Hematopoietic multipotent progenitor cell treated with erythropoietin and hydrocortisone succinate and interleukin-3 and kit ligand, for 8 days (in vitro differentiated cells): Measurements from ENCODE around the gene CCDC27.
A peak's percentile ranks its signal among the peaks of the same experiment; 100 is the strongest.
"Not testable (repeated sequence)": the region's sequence is repeated elsewhere in the genome, so short reads cannot be mapped to it uniquely, and the experiment has no call there.

Experiments
- DNase-seq: peaks from one replicate; pipeline ENCODE4 v3.0.0-alpha.2; 2015

The CCDC27 gene

GRCh38 chr1:3738943-3739342 lies 13.3 kb upstream of the CCDC27 start:
- no peak for DNase-seq

GRCh38 chr1:3740042-3740441 lies 12.2 kb upstream of the CCDC27 start:
- DNase-seq, result no peak

- no peak for DNase-seq
These were observed 11.5 kb upstream of the CCDC27 start for GRCh38 chr1:3740752-3741151.

- DNase-seq, result no peak
These were observed 10.4 kb upstream of the CCDC27 start for GRCh38 chr1:3741566-3742438.

- no peak for DNase-seq
These were observed 9.6 kb upstream of the CCDC27 start for GRCh38 chr1:3742439-3743298.

- no peak for DNase-seq
These were observed 8.8 kb upstream of the CCDC27 start for GRCh38 chr1:3743421-3743820.

GRCh38 chr1:3743826-3744225 lies 8.4 kb upstream of the CCDC27 start:
- no peak for DNase-seq

- DNase-seq, result no peak
These were observed 7.6 kb upstream of the CCDC27 start for GRCh38 chr1:3744646-3745045.

GRCh38 chr1:3745071-3745470 lies 7.2 kb upstream of the CCDC27 start:
- DNase-seq, result no peak

- peak; percentile 73 for DNase-seq
These were observed 6.5 kb upstream of the CCDC27 start for GRCh38 chr1:3745590-3746381.

GRCh38 chr1:3746389-3746829 lies 5.8 kb upstream of the CCDC27 start:
- no peak for DNase-seq

- peak; percentile 85 for DNase-seq
These were observed 5.3 kb upstream of the CCDC27 start for GRCh38 chr1:3746830-3747521.

GRCh38 chr1:3747522-3747848 lies 4.8 kb upstream of the CCDC27 start:
- DNase-seq, result no peak

- no peak for DNase-seq
These were observed 4.3 kb upstream of the CCDC27 start for GRCh38 chr1:3747903-3748302.

- DNase-seq, result not testable (repeated sequence)
These were observed 3.8 kb upstream of the CCDC27 start for GRCh38 chr1:3748316-3748900.

GRCh38 chr1:3749512-3749911 lies 2.7 kb upstream of the CCDC27 start:
- no peak for DNase-seq

- DNase-seq, result peak; percentile 65
These were observed 1.5 kb upstream of the CCDC27 start for GRCh38 chr1:3750741-3751140.

GRCh38 chr1:3753656-3754454 lies 1.6 kb downstream of the CCDC27 start:
- no peak for DNase-seq

- DNase-seq, result no peak
These were observed 4.1 kb downstream of the CCDC27 start for GRCh38 chr1:3756394-3756793.

GRCh38 chr1:3759164-3759563 lies 6.9 kb downstream of the CCDC27 start:
- DNase-seq, result no peak

GRCh38 chr1:3759796-3760195 lies 7.5 kb downstream of the CCDC27 start:
- peak; percentile 96 for DNase-seq
